ENCODE data around the gene CEP131.

The CEP131 gene

DNA sequence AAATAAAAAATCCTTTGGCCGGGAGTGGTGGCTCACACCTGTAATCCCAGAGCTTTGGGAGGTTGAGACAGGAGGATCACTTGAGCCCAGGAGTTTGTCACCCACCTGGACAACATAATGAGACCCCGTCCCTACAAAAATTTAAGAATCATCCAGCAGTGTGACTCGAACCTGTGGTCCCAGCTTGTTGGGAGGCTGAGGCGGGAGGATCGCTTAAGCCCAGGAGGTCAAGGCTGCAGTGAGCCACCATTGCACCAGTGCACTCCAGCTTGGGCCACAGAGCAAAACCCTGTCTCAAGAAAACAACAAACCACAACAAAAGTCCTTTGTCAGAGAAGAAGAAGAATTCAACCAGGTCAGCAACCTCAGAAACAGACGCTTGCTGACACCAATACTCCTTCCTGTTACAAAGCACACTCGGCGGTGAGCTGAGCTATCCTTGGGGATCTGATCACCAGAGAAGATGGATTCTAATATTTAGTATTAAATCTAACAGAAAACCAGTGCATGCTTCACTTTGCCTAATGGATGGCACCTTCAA is 70.4 kb downstream of the CEP131 start:
- H3K9me3 ChIP-seq (ENCODE audit: control insufficient read depth, low read length) = no peaks in the 10 kb centered on the region
- H3K4me3 ChIP-seq (ENCODE audit: low read depth, low read length) = no peak overlapping the region
- no peaks in the 10 kb centered on the region for H3K4me1 ChIP-seq
- H3K79me2 ChIP-seq = no peaks in the 10 kb centered on the region
- no peak overlapping the region for H3K27ac ChIP-seq
- no peaks in the 10 kb centered on the region for H3K27me3 ChIP-seq (ENCODE audit: control insufficient read depth, insufficient read depth, low read length)
- H2AFZ ChIP-seq = no peak overlapping the region
- no peak overlapping the region for H3K9ac ChIP-seq
- H3K36me3 ChIP-seq (ENCODE audit: control insufficient read depth, insufficient read depth, low read length) = no peaks in the 10 kb centered on the region
- TF ChIP-seq, protein P1, sequence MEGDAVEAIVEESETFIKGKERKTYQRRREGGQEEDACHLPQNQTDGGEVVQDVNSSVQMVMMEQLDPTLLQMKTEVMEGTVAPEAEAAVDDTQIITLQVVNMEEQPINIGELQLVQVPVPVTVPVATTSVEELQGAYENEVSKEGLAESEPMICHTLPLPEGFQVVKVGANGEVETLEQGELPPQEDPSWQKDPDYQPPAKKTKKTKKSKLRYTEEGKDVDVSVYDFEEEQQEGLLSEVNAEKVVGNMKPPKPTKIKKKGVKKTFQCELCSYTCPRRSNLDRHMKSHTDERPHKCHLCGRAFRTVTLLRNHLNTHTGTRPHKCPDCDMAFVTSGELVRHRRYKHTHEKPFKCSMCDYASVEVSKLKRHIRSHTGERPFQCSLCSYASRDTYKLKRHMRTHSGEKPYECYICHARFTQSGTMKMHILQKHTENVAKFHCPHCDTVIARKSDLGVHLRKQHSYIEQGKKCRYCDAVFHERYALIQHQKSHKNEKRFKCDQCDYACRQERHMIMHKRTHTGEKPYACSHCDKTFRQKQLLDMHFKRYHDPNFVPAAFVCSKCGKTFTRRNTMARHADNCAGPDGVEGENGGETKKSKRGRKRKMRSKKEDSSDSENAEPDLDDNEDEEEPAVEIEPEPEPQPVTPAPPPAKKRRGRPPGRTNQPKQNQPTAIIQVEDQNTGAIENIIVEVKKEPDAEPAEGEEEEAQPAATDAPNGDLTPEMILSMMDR (IDR thresholded peaks at IDR 0.05) = no peak
- H3K4me2 ChIP-seq (ENCODE audit: low read length) = no peak overlapping the region

DNA sequence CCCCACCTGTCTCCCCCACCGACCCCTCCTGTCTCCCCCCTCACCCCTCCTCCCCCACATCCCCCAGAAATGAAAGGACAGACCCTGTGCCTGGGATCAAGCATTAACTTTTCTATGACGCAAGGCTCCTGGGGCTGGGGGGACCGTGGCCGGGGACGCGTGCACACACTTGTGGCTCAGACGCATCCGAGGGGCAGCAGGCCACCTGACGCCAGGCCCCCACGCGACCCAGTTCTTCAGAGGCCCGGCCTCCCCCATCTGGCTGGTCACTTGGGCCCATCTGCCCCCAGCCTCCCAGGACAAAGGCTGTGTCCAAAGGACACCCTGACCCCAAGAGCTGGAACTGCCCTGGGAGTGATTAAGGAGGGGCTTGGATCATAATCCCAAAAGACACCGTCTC is 71.5 kb downstream of the CEP131 start:
- no peak overlapping the region for H3K9ac ChIP-seq
- H3K4me1 ChIP-seq = no peaks in the 10 kb centered on the region
- no peaks in the 10 kb centered on the region for H3K27me3 ChIP-seq (ENCODE audit: control insufficient read depth, insufficient read depth, low read length)
- no peaks in the 10 kb centered on the region for H3K79me2 ChIP-seq
- no peaks in the 10 kb centered on the region for H3K36me3 ChIP-seq (ENCODE audit: control insufficient read depth, insufficient read depth, low read length)
- H3K4me2 ChIP-seq (ENCODE audit: low read length) = no peak overlapping the region
- H2AFZ ChIP-seq = no peak overlapping the region
- no peaks in the 10 kb centered on the region for H3K9me3 ChIP-seq (ENCODE audit: control insufficient read depth, low read length)
- TF ChIP-seq, protein P1 (IDR thresholded peaks at IDR 0.05) = no peak
- no peak overlapping the region for H3K4me3 ChIP-seq (ENCODE audit: low read depth, low read length)
- no peak overlapping the region for H3K27ac ChIP-seq

DNA sequence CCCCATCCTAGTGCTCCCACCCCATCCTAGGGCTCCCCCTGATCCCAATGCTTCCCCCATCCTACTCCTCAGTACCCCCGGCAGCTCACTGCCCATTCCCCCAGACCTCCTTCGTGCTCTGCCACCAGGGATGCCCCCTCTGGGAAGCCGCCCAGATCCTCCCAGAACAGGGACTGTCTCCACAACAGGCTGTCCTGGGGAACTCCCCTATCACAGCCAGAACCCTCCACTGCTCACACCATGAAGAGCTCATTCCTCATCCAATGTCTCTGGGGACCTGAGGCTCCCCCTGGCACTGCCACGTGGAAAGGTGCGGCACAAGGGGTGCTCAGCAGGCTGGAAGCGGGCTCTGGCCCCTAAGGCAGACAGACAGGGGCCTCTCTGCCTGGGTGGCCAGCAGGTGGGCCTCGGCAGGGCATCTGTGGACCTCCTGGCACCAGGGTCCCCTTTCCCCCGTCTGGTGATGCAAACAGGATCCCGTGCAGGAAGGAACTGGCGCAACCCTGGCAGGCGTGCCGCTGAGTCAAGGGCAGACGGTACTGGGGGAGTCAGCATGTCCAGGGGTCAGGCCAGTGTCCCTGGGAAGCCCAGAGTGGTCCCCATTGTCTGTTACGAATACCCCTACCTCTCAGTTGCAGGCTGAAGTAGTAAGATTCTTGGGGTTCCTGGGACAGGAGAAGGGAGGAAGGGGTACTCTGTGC is 72.2 kb downstream of the CEP131 start:
- no peak overlapping the region for H3K9ac ChIP-seq
- H3K4me2 ChIP-seq (ENCODE audit: low read length) = no peak overlapping the region
- no peak overlapping the region for H3K27ac ChIP-seq
- no peak overlapping the region for H3K4me3 ChIP-seq (ENCODE audit: low read depth, low read length)
- no peaks in the 10 kb centered on the region for H3K9me3 ChIP-seq (ENCODE audit: control insufficient read depth, low read length)
- no peaks in the 10 kb centered on the region for H3K27me3 ChIP-seq (ENCODE audit: control insufficient read depth, insufficient read depth, low read length)
- no peaks in the 10 kb centered on the region for H3K36me3 ChIP-seq (ENCODE audit: control insufficient read depth, insufficient read depth, low read length)
- TF ChIP-seq, protein P1 (IDR thresholded peaks at IDR 0.05) = no peak
- no peaks in the 10 kb centered on the region for H3K4me1 ChIP-seq
- no peaks in the 10 kb centered on the region for H3K79me2 ChIP-seq
- no peak overlapping the region for H2AFZ ChIP-seq

DNA sequence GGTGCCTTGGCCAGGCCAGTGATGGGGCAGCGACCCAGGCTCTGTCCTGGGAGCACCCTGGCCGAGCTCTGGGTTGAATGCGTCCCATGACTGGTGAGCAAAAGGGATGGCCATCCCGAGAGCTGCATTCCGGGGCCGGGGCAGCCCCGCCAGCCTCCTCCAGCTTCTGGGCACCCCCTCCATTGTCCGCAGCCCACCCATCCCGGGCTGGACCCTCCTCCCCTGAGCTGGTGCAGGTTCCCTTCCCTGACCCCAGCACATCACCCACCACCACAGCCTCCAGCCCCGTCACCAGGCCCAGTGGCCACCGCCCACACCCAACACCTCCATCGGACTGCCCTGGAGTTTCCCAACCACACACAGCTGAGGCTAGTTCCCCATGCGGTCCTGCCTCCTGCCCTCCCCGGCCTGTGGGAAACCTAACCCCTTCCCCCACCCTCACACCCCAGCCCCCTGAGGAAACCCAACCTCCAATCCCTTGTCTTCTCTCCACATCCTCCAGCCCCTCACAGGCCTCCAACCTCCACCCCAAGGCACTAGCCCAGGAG is 73.7 kb downstream of the CEP131 start:
- H3K4me1 ChIP-seq = no peaks in the 10 kb centered on the region
- H3K27ac ChIP-seq = no peak overlapping the region
- no peak overlapping the region for H3K4me3 ChIP-seq (ENCODE audit: low read depth, low read length)

More for the DNA sequence above, 73.7 kb downstream of the CEP131 start:
- H3K4me2 ChIP-seq (ENCODE audit: low read length) = no peak overlapping the region
- H3K9ac ChIP-seq = no peak overlapping the region
- no peaks in the 10 kb centered on the region for H3K9me3 ChIP-seq (ENCODE audit: control insufficient read depth, low read length)
- no peak overlapping the region for H2AFZ ChIP-seq
- H3K36me3 ChIP-seq (ENCODE audit: control insufficient read depth, insufficient read depth, low read length) = no peaks in the 10 kb centered on the region
- no peaks in the 10 kb centered on the region for H3K79me2 ChIP-seq
- TF ChIP-seq, protein P1 (IDR thresholded peaks at IDR 0.05) = no peak
- no peaks in the 10 kb centered on the region for H3K27me3 ChIP-seq (ENCODE audit: control insufficient read depth, insufficient read depth, low read length)

Measured in parathyroid adenoma (tissue), 2 donors.